GM12892 (cell line): ENCODE measurements around the gene NAB2.

Experiments
- POLR2A ChIP-seq: IDR thresholded peaks from 2 replicates; pipeline ENCODE4 v1.6.1; 2011; ENCODE audit warnings: low read depth, low read length, control low read depth
- POLR2AphosphoS5 ChIP-seq: IDR thresholded peaks from 2 replicates; pipeline ENCODE4 v1.6.1; 2011; ENCODE audit warnings: low read depth, low read length, control low read depth

- TF ChIP-seq POLR2AphosphoS5 (no peak), POLR2A (no peak)
Measured at GRCh38 chr12:57138526-57139272, 49.8 kb downstream of the NAB2 start.
